Measurements from ENCODE around the gene PRKAG2.

- TF ChIP-seq CTCF (IDR thresholded peaks at IDR 0.05; ENCODE audit: low read depth, low read length), result no peak
- TF ChIP-seq EZH2phosphoT487 (IDR thresholded peaks at IDR 0.05; ENCODE audit: low read depth), result no peak
Observed at GRCh38 chr7:151647006-151647405, 229.9 kb downstream of the PRKAG2 start.
